Natural killer cell (primary cell): ENCODE data around the gene UTF1. TPM values are rescaled to one million over a fixed set of nuclear protein-coding genes. Genes with fewer than 3 reads are reported as not detected.

ENCODE experiments used
- ATAC-seq, 3 donors: fragments of 150-1000 bp in 2 of 3; fragments of 200-7000 bp in 1 of 3; cut with Tn5 transposase; 1 replicate in 1 of 3; 2 replicates in 2 of 3; pipeline ENCODE4 v1.10.0; 2021; ENCODE audit warnings: mild to moderate bottlenecking in 2 of 3, moderate library complexity in 2 of 3
- DNase-seq, 2 donors: peaks; one replicate each; pipeline versions ENCODE4 v3.0.0 to v3.0.0-alpha.2; 2013 to 2021; ENCODE audit warnings: mixed read lengths in 1 of 2
- H3K27ac ChIP-seq: one replicate; pipeline ENCODE4 v1.5.1; 2013; ENCODE audit warnings: mild to moderate bottlenecking, low read length
- H3K27me3 ChIP-seq: one replicate; pipeline ENCODE4 v1.6.1; 2013; ENCODE audit warnings: low read length; ENCODE audit not compliant: control insufficient read depth, insufficient read depth
- H3K36me3 ChIP-seq: one replicate; pipeline ENCODE4 v1.6.1; 2013; ENCODE audit warnings: low read length; ENCODE audit not compliant: control insufficient read depth, insufficient read depth
- H3K4me1 ChIP-seq: one replicate; pipeline ENCODE4 v1.6.1; 2013; ENCODE audit warnings: low read length; ENCODE audit not compliant: control insufficient read depth, insufficient read depth
- H3K4me3 ChIP-seq: one replicate; pipeline ENCODE4 v1.5.1; 2013; ENCODE audit warnings: low read length
- H3K9me3 ChIP-seq: one replicate; pipeline ENCODE4 v1.6.1; 2013; ENCODE audit warnings: low read length; ENCODE audit not compliant: control insufficient read depth, insufficient read depth
- H3K27ac Mint-ChIP-seq, 2 donors: one replicate each; pipeline ENCODE4 v1.8.0; 2022; ENCODE audit warnings: mild to moderate bottlenecking in 2 of 2, mixed read lengths in 2 of 2, moderate library complexity in 1 of 2
- H3K27me3 Mint-ChIP-seq, 2 donors: one replicate each; pipeline ENCODE4 v1.8.0; 2022; ENCODE audit warnings: low read depth in 2 of 2, mixed read lengths in 2 of 2
- H3K36me3 Mint-ChIP-seq: one replicate; pipeline ENCODE4 v1.8.0; 2022; ENCODE audit warnings: mixed read lengths
- H3K4me1 Mint-ChIP-seq, 2 donors: one replicate each; pipeline ENCODE4 v1.8.0; 2022; ENCODE audit warnings: mixed read lengths in 2 of 2
- H3K4me3 Mint-ChIP-seq: one replicate; pipeline ENCODE4 v1.8.0; 2022; ENCODE audit warnings: mild to moderate bottlenecking, moderate library complexity, mixed read lengths
- H3K9me3 Mint-ChIP-seq, 2 donors: one replicate each; pipeline ENCODE4 v1.8.0; 2022; ENCODE audit warnings: mixed read lengths in 2 of 2
- WGBS: methylation state at CpG from one replicate; pipeline ENCODE4 v1.1.7; 2013; ENCODE audit warnings: missing lambda C conversion rate; ENCODE audit not compliant: insufficient coverage; 5-methylcytosine and 5-hydroxymethylcytosine counted together
- intact Hi-C: fragments of 100-400 bp; cut with micrococcal nuclease; formaldehyde crosslinking; loops from one replicate; pipeline ENCODE4 v1.14.2; 2022
- total RNA-seq, 4 donors: library from RNA; stranded (reverse); fragments of 120-200 nt in 1 of 4; gene quantifications; one replicate each; pipeline versions ENCODE4 v1.2.3 to v1.2.4, GENCODE V29; 2013 to 2022
- TF ChIP-seq, protein P1 (sequence below): fragments of 200-600 bp; IDR thresholded peaks from one replicate; pipeline ENCODE4 v1.8.0; 2022; ENCODE audit warnings: antibody characterized with exemption

UTF1 gene
- total RNA-seq, 3 donors from 2014 or later (not counting 1 experiment from before 2014, with no cell fraction given): 0.31 to 0.33 TPM; not detected in 1

DNA sequence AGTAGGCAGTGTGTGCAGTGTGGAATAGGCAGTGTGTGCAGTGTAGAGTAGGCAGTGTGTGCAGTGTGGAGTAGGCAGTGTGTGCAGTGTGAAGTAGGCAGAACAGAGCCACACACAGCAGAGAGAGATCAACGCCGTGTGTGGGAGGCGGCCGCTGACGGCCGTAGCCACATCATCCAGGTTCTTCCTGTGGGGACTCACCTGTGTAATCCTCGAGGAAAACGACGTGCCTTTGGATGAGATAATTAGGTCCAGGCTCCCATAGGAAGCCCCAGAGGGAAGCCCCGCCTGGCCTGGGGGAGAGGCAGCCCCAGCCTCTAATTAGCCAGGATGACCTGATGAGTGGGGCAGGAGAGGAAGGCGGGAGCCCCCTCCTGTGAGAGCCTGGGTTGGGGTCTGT is 44.6 kb upstream of the UTF1 start:
- H3K27me3 ChIP-seq: no peaks in the 10 kb centered on the region
- TF ChIP-seq, protein P1, sequence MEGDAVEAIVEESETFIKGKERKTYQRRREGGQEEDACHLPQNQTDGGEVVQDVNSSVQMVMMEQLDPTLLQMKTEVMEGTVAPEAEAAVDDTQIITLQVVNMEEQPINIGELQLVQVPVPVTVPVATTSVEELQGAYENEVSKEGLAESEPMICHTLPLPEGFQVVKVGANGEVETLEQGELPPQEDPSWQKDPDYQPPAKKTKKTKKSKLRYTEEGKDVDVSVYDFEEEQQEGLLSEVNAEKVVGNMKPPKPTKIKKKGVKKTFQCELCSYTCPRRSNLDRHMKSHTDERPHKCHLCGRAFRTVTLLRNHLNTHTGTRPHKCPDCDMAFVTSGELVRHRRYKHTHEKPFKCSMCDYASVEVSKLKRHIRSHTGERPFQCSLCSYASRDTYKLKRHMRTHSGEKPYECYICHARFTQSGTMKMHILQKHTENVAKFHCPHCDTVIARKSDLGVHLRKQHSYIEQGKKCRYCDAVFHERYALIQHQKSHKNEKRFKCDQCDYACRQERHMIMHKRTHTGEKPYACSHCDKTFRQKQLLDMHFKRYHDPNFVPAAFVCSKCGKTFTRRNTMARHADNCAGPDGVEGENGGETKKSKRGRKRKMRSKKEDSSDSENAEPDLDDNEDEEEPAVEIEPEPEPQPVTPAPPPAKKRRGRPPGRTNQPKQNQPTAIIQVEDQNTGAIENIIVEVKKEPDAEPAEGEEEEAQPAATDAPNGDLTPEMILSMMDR: no peak
- H3K36me3 ChIP-seq: no peaks in the 10 kb centered on the region
- H3K27ac Mint-ChIP-seq: no peak overlapping the region
- intact Hi-C loops: no loop called here
- ATAC-seq (no peak), DNase-seq (no peak)
- 82% methylated on average over 11 of the region's 11 CpGs for WGBS
- no peak overlapping the region for H3K4me3 ChIP-seq
- H3K9me3 ChIP-seq: no peaks in the 10 kb centered on the region
- no peak overlapping the region for H3K27ac ChIP-seq
- no peaks in the 10 kb centered on the region for H3K4me1 Mint-ChIP-seq
- H3K36me3 Mint-ChIP-seq: no peaks in the 10 kb centered on the region
- H3K4me1 ChIP-seq: no peaks in the 10 kb centered on the region
- H3K9me3 Mint-ChIP-seq: no peaks in the 10 kb centered on the region
- no peaks in the 10 kb centered on the region for H3K27me3 Mint-ChIP-seq
- H3K4me3 Mint-ChIP-seq: no peak overlapping the region

DNA sequence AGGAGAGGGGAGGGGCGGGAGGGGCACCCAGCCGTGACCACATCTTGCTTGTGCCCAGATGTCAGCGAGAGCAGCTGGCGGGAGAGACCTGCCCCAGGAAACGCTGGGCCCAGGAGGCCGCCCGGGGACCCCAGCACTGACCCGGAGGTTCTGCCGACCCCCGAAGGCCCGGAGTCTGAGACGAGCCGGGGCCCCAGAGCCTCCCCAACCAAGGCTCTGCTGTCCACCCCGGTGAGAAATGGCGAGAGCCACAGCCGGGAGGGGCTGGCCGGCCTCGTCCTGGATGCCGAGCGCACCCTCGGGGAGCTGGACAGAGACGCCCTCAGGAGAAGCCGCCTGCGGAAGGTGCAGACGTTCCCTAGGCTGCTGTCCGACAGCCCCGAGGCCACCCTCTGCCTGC is 44.1 kb upstream of the UTF1 start:
- Histone ChIP-seq H3K9me3 (no peaks in the 10 kb centered on the region), H3K36me3 (no peaks in the 10 kb centered on the region), H3K4me3 (no peak overlapping the region), H3K4me1 (no peaks in the 10 kb centered on the region), H3K27ac (no peak overlapping the region), H3K27me3 (no peaks in the 10 kb centered on the region)
- 80% methylated on average over 26 of the region's 27 CpGs for WGBS
- TF ChIP-seq, protein P1: no peak
- H3K4me3 Mint-ChIP-seq: no peak overlapping the region
- ATAC-seq (no peak), DNase-seq (no peak)
- H3K4me1 Mint-ChIP-seq: no peaks in the 10 kb centered on the region
- H3K27ac Mint-ChIP-seq: no peak overlapping the region
- H3K27me3 Mint-ChIP-seq: no peaks in the 10 kb centered on the region
- H3K36me3 Mint-ChIP-seq: no peaks in the 10 kb centered on the region
- H3K9me3 Mint-ChIP-seq: no peaks in the 10 kb centered on the region
- intact Hi-C loops: no loop called here

DNA sequence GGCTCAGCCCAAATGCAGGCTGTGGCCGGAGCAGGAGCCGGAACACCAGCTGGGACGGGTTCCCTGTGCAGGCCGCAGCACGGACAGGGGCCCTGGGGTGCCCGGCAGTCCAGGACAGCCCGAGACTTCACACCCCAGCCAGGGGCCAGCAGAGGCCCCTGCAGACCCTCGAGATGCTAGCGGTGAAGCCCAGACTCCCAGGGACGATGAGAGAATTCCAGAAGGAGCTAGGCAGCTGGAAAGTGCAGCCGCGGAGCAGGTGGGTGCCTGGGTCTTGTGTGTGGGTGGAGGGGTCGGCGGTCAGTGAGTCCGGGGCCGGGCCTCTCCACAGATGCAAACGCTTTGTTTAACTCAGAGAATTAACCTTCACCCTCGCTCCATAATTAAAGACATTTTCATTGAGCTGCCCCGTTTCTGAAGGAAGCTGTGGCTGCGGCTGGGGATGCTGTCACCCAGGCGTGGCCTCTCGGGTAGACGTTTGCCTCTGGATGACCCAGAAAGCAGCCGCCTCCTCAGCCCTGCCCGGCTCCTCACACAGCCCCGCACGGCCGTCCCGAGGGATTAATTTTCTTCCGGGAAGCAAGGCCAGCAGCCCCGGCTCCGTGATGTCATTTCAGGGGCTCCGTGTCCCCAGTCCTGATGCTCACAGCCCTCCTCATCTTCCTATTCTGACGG is 43.5 kb upstream of the UTF1 start:
- no peaks in the 10 kb centered on the region for H3K9me3 ChIP-seq
- H3K4me1 ChIP-seq: no peaks in the 10 kb centered on the region
- H3K4me3 Mint-ChIP-seq: no peak overlapping the region
- no peak overlapping the region for H3K4me3 ChIP-seq
- 86% methylated on average over 30 of the region's 34 CpGs for WGBS
- no peaks in the 10 kb centered on the region for H3K27me3 Mint-ChIP-seq
- no peak for DNase-seq
- H3K4me1 Mint-ChIP-seq: no peaks in the 10 kb centered on the region
- intact Hi-C loops: no loop called here
- no peak overlapping the region for H3K27ac Mint-ChIP-seq
- no peak for ATAC-seq
- TF ChIP-seq, protein P1: no peak
- no peaks in the 10 kb centered on the region for H3K27me3 ChIP-seq
- no peaks in the 10 kb centered on the region for H3K36me3 Mint-ChIP-seq
- no peaks in the 10 kb centered on the region for H3K9me3 Mint-ChIP-seq
- H3K27ac ChIP-seq: no peak overlapping the region
- no peaks in the 10 kb centered on the region for H3K36me3 ChIP-seq
